ENCODE data around the gene RACK1.

Gene RACK1

DNA sequence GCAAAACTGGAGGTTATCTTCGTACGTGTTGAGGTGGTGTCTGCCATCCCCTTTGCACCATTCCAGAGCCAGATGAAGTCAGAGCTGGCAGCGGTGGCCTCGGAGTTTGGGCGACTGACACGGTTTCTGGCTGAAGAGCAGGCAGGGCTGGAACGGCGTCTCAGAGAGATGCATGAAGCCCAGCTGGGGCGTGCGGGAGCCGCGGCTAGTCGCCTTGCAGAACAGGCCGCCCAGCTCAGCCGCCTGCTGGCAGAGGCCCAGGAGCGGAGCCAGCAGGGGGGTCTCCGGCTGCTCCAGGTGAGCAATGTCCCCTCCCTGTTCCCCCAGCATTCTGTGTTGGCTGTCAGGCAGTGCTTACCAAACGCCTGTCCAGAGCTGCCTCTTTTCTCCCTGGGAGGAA, 11.1 kb downstream of the RACK1 start:
- H2BK15ac ChIP-seq (ENCODE audit: low read depth, poor library complexity, severe bottlenecking), result no peak overlapping the region
- peaks cover 28% of the 10 kb centered on the region for H3K79me1 ChIP-seq (replicated peaks; ENCODE audit: low read length, poor library complexity, severe bottlenecking)
- no peak overlapping the region for H2BK120ac ChIP-seq (ENCODE audit: low read depth, low read length)
- no peak overlapping the region for H4K91ac ChIP-seq (ENCODE audit: low read length)
- H3K4me3 ChIP-seq (ENCODE audit: insufficient read depth in 1 of 2, low read depth in 1 of 2, low read length in 2 of 2), result no peak overlapping the region
- no peaks in the 10 kb centered on the region for H3K27me3 ChIP-seq (ENCODE audit: control insufficient read depth in 1 of 2, insufficient read depth in 1 of 2, low read length in 2 of 2)
- H3K9me3 ChIP-seq (ENCODE audit: control insufficient read depth, low read length), result no peaks in the 10 kb centered on the region
- H2AK5ac ChIP-seq (ENCODE audit: low read length, severe bottlenecking), result no peak overlapping the region
- H3K4me2 ChIP-seq (ENCODE audit: low read length, poor library complexity, severe bottlenecking), result no peak overlapping the region
- no peak overlapping the region for H3K9ac ChIP-seq (ENCODE audit: low read length)
- no peak overlapping the region for H3K18ac ChIP-seq (ENCODE audit: low read depth in 1 of 2, low read length in 2 of 2)
- H3K4ac ChIP-seq (ENCODE audit: low read depth in 1 of 2, low read length in 2 of 2), result no peak overlapping the region
- no peak overlapping the region for H3K27ac ChIP-seq (ENCODE audit: low read length, poor library complexity, severe bottlenecking)
- no peak overlapping the region for H3K23ac ChIP-seq (ENCODE audit: low read length in 2 of 2)
- WGBS, result 92% methylated on average over 18 of the region's 18 CpGs
- no peak overlapping the region for H2BK12ac ChIP-seq (ENCODE audit: low read length in 2 of 2)
- H3K4me1 ChIP-seq (ENCODE audit: control insufficient read depth, insufficient read depth, low read depth, low read length), result no peaks in the 10 kb centered on the region
- H2AFZ ChIP-seq (ENCODE audit: low read depth, low read length), result no peak overlapping the region
- H4K8ac ChIP-seq (ENCODE audit: low read length), result no peak overlapping the region
- H2BK5ac ChIP-seq (ENCODE audit: low read depth, low read length, poor library complexity, severe bottlenecking), result no peak overlapping the region
- no peak for DNase-seq
- no peak overlapping the region for H3K14ac ChIP-seq (ENCODE audit: low read length in 2 of 2)
- peaks cover 68 to 88% of the 10 kb centered on the region in 2 experiments for H3K36me3 ChIP-seq (ENCODE audit: control insufficient read depth in 1 of 2, insufficient read depth in 2 of 2, low read depth in 1 of 2, low read length in 2 of 2)

- Histone ChIP-seq H3K4me3 (ENCODE audit: insufficient read depth in 1 of 2, low read depth in 1 of 2, low read length in 2 of 2) (no peak overlapping the region), H3K79me1 (replicated peaks; ENCODE audit: low read length, poor library complexity, severe bottlenecking) (peaks cover 32% of the 10 kb centered on the region), H3K4me1 (ENCODE audit: control insufficient read depth, insufficient read depth, low read depth, low read length) (no peaks in the 10 kb centered on the region), H2BK5ac (ENCODE audit: low read depth, low read length, poor library complexity, severe bottlenecking) (no peak overlapping the region), H2AFZ (ENCODE audit: low read depth, low read length) (no peak overlapping the region), H3K36me3 (ENCODE audit: control insufficient read depth in 1 of 2, insufficient read depth in 2 of 2, low read depth in 1 of 2, low read length in 2 of 2) (peaks cover 59 to 86% of the 10 kb centered on the region in 2 experiments), H2BK15ac (ENCODE audit: low read depth, poor library complexity, severe bottlenecking) (no peak overlapping the region), H2BK12ac (ENCODE audit: low read length in 2 of 2) (no peak overlapping the region), H2BK120ac (ENCODE audit: low read depth, low read length) (no peak overlapping the region), H3K9me3 (ENCODE audit: control insufficient read depth, low read length) (no peaks in the 10 kb centered on the region), H3K18ac (ENCODE audit: low read depth in 1 of 2, low read length in 2 of 2) (no peak overlapping the region), H4K8ac (ENCODE audit: low read length) (no peak overlapping the region), H3K4me2 (ENCODE audit: low read length, poor library complexity, severe bottlenecking) (no peak overlapping the region), H4K91ac (ENCODE audit: low read length) (no peak overlapping the region), H2AK5ac (ENCODE audit: low read length, severe bottlenecking) (no peak overlapping the region), H3K23ac (ENCODE audit: low read length in 2 of 2) (no peak overlapping the region), H3K27ac (ENCODE audit: low read length, poor library complexity, severe bottlenecking) (no peak overlapping the region), H3K14ac (ENCODE audit: low read length in 2 of 2) (no peak overlapping the region), H3K9ac (ENCODE audit: low read length) (no peak overlapping the region), H3K4ac (ENCODE audit: low read depth in 1 of 2, low read length in 2 of 2) (no peak overlapping the region), H3K27me3 (ENCODE audit: control insufficient read depth in 1 of 2, insufficient read depth in 1 of 2, low read length in 2 of 2) (no peaks in the 10 kb centered on the region)
- WGBS, result 90% methylated on average over 7 of the region's 7 CpGs
- DNase-seq, result no peak
Observed at GRCh38 chr5:181231432-181231831, 12.3 kb downstream of the RACK1 start.

DNA sequence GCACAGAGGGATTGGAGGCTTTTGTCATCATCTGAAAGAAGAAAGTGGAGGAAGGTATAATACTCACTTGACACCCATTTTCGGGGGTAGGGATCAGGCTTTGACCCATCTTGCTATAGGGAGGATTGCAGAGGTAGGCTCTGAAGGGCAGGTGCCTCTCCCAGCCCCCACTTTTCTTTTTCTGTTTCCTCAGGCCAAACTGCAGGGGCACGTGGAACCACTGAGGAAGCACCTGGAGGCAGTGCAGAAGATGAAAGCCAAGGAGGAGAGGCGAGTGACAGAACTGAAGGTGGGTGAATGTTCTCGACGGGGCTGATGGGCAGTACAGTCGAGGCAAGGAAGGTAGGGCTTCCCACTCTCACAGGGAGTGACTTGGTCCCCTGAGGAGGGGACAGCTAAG, 13.2 kb downstream of the RACK1 start:
- no peak overlapping the region for H4K91ac ChIP-seq (ENCODE audit: low read length)

GRCh38 chr5:181229996-181230395, 13.7 kb downstream of the RACK1 start:
- Histone ChIP-seq H3K27me3 (ENCODE audit: control insufficient read depth in 1 of 2, insufficient read depth in 1 of 2, low read length in 2 of 2) (no peaks in the 10 kb centered on the region), H3K9ac (ENCODE audit: low read length) (no peak overlapping the region), H3K18ac (ENCODE audit: low read depth in 1 of 2, low read length in 2 of 2) (no peak overlapping the region), H3K4me3 (ENCODE audit: insufficient read depth in 1 of 2, low read depth in 1 of 2, low read length in 2 of 2) (no peak overlapping the region), H3K14ac (ENCODE audit: low read length in 2 of 2) (no peak overlapping the region), H2BK12ac (ENCODE audit: low read length in 2 of 2) (no peak overlapping the region), H2BK5ac (ENCODE audit: low read depth, low read length, poor library complexity, severe bottlenecking) (no peak overlapping the region), H3K9me3 (ENCODE audit: control insufficient read depth, low read length) (no peaks in the 10 kb centered on the region), H2BK15ac (ENCODE audit: low read depth, poor library complexity, severe bottlenecking) (peak overlapping the region; percentile 55), H3K4me2 (ENCODE audit: low read length, poor library complexity, severe bottlenecking) (no peak overlapping the region), H3K4ac (ENCODE audit: low read depth in 1 of 2, low read length in 2 of 2) (no peak overlapping the region), H4K8ac (ENCODE audit: low read length) (no peak overlapping the region), H2BK120ac (ENCODE audit: low read depth, low read length) (no peak overlapping the region), H3K79me1 (replicated peaks; ENCODE audit: low read length, poor library complexity, severe bottlenecking) (peaks cover 33% of the 10 kb centered on the region), H2AK5ac (ENCODE audit: low read length, severe bottlenecking) (no peak overlapping the region), H3K23ac (ENCODE audit: low read length in 2 of 2) (no peak overlapping the region), H4K91ac (ENCODE audit: low read length) (no peak overlapping the region), H3K4me1 (ENCODE audit: control insufficient read depth, insufficient read depth, low read depth, low read length) (no peaks in the 10 kb centered on the region), H2AFZ (ENCODE audit: low read depth, low read length) (no peak overlapping the region), H3K36me3 (ENCODE audit: control insufficient read depth in 1 of 2, insufficient read depth in 2 of 2, low read depth in 1 of 2, low read length in 2 of 2) (peaks cover 50 to 81% of the 10 kb centered on the region in 2 experiments), H3K27ac (ENCODE audit: low read length, poor library complexity, severe bottlenecking) (no peak overlapping the region)
- WGBS, result 97% methylated on average over 13 of the region's 13 CpGs
- DNase-seq, result no peak

More for the DNA sequence above, 13.2 kb downstream of the RACK1 start:
- Histone ChIP-seq H3K79me1 (replicated peaks; ENCODE audit: low read length, poor library complexity, severe bottlenecking) (peaks cover 33% of the 10 kb centered on the region), H3K4ac (ENCODE audit: low read depth in 1 of 2, low read length in 2 of 2) (no peak overlapping the region), H2BK5ac (ENCODE audit: low read depth, low read length, poor library complexity, severe bottlenecking) (no peak overlapping the region), H2AK5ac (ENCODE audit: low read length, severe bottlenecking) (no peak overlapping the region), H3K14ac (ENCODE audit: low read length in 2 of 2) (no peak overlapping the region), H2AFZ (ENCODE audit: low read depth, low read length) (no peak overlapping the region), H3K4me3 (ENCODE audit: insufficient read depth in 1 of 2, low read depth in 1 of 2, low read length in 2 of 2) (no peak overlapping the region), H2BK120ac (ENCODE audit: low read depth, low read length) (no peak overlapping the region), H3K23ac (ENCODE audit: low read length in 2 of 2) (no peak overlapping the region), H3K9me3 (ENCODE audit: control insufficient read depth, low read length) (no peaks in the 10 kb centered on the region), H2BK12ac (ENCODE audit: low read length in 2 of 2) (no peak overlapping the region), H3K4me2 (ENCODE audit: low read length, poor library complexity, severe bottlenecking) (no peak overlapping the region), H4K8ac (ENCODE audit: low read length) (no peak overlapping the region), H3K4me1 (ENCODE audit: control insufficient read depth, insufficient read depth, low read depth, low read length) (no peaks in the 10 kb centered on the region), H3K36me3 (ENCODE audit: control insufficient read depth in 1 of 2, insufficient read depth in 2 of 2, low read depth in 1 of 2, low read length in 2 of 2) (peaks cover 53 to 81% of the 10 kb centered on the region in 2 experiments), H3K27ac (ENCODE audit: low read length, poor library complexity, severe bottlenecking) (no peak overlapping the region), H2BK15ac (ENCODE audit: low read depth, poor library complexity, severe bottlenecking) (no peak overlapping the region), H3K27me3 (ENCODE audit: control insufficient read depth in 1 of 2, insufficient read depth in 1 of 2, low read length in 2 of 2) (no peaks in the 10 kb centered on the region), H3K18ac (ENCODE audit: low read depth in 1 of 2, low read length in 2 of 2) (no peak overlapping the region), H3K9ac (ENCODE audit: low read length) (no peak overlapping the region)
- DNase-seq, result no peak
- WGBS, result 95% methylated on average over 6 of the region's 6 CpGs

Measured in mesenchymal stem cell (in vitro differentiated cells and primary cell).